Stimulated activated memory B cell treated with anti-CD40 and anti-IgM and Interleukin-4, amounts not matched to agents 10 μg/mL and 1 μg/mL and 100 μg/mL, for 72 hours (primary cell): Measurements from ENCODE around the gene KCNMB4.

Experiments
- ATAC-seq: fragments of 150-1000 bp; cut with Tn5 transposase; 2 replicates; pipeline ENCODE4 v1.10.0; 2021
- H3K27ac Mint-ChIP-seq: one replicate; pipeline ENCODE4 v1.8.0; 2022; ENCODE audit warnings: mild to moderate bottlenecking, mixed read lengths
- H3K27me3 Mint-ChIP-seq: one replicate; pipeline ENCODE4 v1.8.0; 2022; ENCODE audit warnings: mixed read lengths
- H3K36me3 Mint-ChIP-seq: one replicate; pipeline ENCODE4 v1.8.0; 2022; ENCODE audit warnings: mixed read lengths
- H3K4me1 Mint-ChIP-seq: one replicate; pipeline ENCODE4 v1.8.0; 2022; ENCODE audit warnings: mixed read lengths
- H3K4me3 Mint-ChIP-seq: one replicate; pipeline ENCODE4 v1.8.0; 2022; ENCODE audit warnings: mild to moderate bottlenecking, moderate library complexity, mixed read lengths
- H3K9me3 Mint-ChIP-seq: one replicate; pipeline ENCODE4 v1.8.0; 2022; ENCODE audit warnings: mixed read lengths

Gene KCNMB4

GRCh38 chr12:70449074-70449752, 83.1 kb downstream of the KCNMB4 start:
- Mint-ChIP-seq H3K4me1 (no peaks in the 10 kb centered on the region), H3K9me3 (peaks cover 14% of the 10 kb centered on the region), H3K4me3 (no peak overlapping the region), H3K27me3 (no peaks in the 10 kb centered on the region), H3K36me3 (no peaks in the 10 kb centered on the region), H3K27ac (no peak overlapping the region)
- ATAC-seq: no peak

DNA sequence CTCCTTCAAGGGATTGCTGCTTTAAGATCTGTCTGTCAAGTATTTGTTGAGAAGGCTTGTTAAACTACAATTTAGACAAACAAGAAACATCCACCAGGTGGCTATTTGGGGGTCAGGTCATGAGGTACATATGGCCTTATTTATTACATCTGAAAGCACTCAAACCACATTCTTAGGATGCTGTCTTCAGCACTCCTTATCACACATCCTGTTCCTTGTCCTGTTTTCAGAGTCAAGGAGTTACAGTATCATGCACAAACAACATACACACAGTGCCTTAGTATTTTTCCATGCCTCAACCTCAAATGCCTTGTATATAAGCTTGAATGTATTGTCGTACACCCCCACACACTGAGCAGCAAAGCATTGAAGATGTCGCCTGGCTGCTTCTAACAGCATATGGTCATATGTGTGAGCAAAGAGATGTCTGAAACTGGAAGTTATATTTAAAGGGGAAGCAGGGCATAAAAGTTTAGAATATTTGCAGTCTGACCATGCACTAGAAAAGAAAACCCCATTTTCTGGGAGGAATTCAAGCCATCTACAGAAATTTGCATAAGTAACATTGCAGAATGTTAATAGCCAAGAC, 83.8 kb downstream of the KCNMB4 start:
- no peaks in the 10 kb centered on the region for H3K36me3 Mint-ChIP-seq
- no peaks in the 10 kb centered on the region for H3K4me1 Mint-ChIP-seq
- peaks cover 14% of the 10 kb centered on the region for H3K9me3 Mint-ChIP-seq
- H3K27ac Mint-ChIP-seq: no peak overlapping the region
- no peak overlapping the region for H3K4me3 Mint-ChIP-seq
- no peak for ATAC-seq
- no peaks in the 10 kb centered on the region for H3K27me3 Mint-ChIP-seq

GRCh38 chr12:70451528-70451927, 85.4 kb downstream of the KCNMB4 start:
- Mint-ChIP-seq H3K4me3 (no peak overlapping the region), H3K27me3 (no peaks in the 10 kb centered on the region), H3K27ac (no peak overlapping the region), H3K36me3 (no peaks in the 10 kb centered on the region), H3K4me1 (no peaks in the 10 kb centered on the region), H3K9me3 (peaks cover 14% of the 10 kb centered on the region)
- ATAC-seq: no peak

DNA sequence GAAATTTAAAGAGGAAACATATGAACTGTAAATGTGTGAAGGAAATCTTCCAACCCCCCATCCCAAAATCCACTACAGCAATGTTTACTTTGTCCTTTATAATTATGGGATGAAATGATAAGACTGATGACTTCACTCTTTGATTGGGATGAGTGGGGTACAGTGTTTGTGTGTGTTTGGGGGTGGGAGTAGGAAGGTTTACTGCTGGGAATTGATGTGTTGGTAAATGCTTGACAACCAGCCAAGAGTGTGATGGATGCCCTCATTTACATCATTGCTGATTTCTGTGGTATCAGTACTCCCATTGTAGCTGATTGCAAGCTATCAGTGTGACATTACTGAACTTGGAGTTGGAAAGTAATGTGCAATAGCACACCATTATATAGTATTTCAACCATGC, 90.9 kb downstream of the KCNMB4 start:
- H3K36me3 Mint-ChIP-seq: no peaks in the 10 kb centered on the region
- no peak overlapping the region for H3K4me3 Mint-ChIP-seq
- no peak for ATAC-seq
- peaks cover 9% of the 10 kb centered on the region for H3K9me3 Mint-ChIP-seq
- peaks cover 12% of the 10 kb centered on the region for H3K4me1 Mint-ChIP-seq
- no peak overlapping the region for H3K27ac Mint-ChIP-seq
- H3K27me3 Mint-ChIP-seq: no peaks in the 10 kb centered on the region

DNA sequence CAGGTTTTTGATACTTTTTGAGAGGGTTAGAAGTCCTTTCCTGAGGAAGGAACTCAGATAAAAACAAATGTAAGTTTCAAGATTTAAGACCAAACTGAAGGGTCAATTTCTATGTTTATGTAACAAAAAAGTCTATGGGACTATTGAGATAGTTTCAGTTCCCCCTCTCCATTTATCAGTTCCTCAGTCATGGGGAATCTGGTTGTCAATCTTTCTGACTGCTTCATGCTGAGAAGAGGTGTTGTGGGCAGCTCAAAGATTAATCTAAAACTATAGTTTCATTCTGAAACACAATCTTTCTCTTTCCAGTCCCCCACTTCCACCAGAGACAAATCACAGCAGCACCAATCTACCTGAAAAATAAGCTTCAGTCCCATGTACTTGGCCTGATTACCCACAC, 93.7 kb downstream of the KCNMB4 start:
- ATAC-seq: peak; percentile 84
- Mint-ChIP-seq H3K4me3 (no peak overlapping the region), H3K9me3 (peaks cover 18% of the 10 kb centered on the region), H3K27me3 (no peaks in the 10 kb centered on the region), H3K27ac (peak overlapping the region; percentile 2), H3K4me1 (peaks cover 12% of the 10 kb centered on the region), H3K36me3 (no peaks in the 10 kb centered on the region)

GRCh38 chr12:70463997-70464396, 97.9 kb downstream of the KCNMB4 start:
- Mint-ChIP-seq H3K36me3 (no peaks in the 10 kb centered on the region), H3K27me3 (no peaks in the 10 kb centered on the region), H3K4me3 (no peak overlapping the region), H3K27ac (no peak overlapping the region), H3K9me3 (peaks cover 14% of the 10 kb centered on the region), H3K4me1 (peaks cover 26% of the 10 kb centered on the region)
- ATAC-seq: no peak

- Mint-ChIP-seq H3K4me1 (peaks cover 22% of the 10 kb centered on the region), H3K27me3 (no peaks in the 10 kb centered on the region), H3K27ac (no peak overlapping the region), H3K4me3 (no peak overlapping the region), H3K9me3 (peaks cover 9% of the 10 kb centered on the region), H3K36me3 (no peaks in the 10 kb centered on the region)
- ATAC-seq: no peak
Observed at GRCh38 chr12:70466753-70467152, 100.7 kb downstream of the KCNMB4 start.

GRCh38 chr12:70467476-70467875, 101.4 kb downstream of the KCNMB4 start:
- Mint-ChIP-seq H3K4me3 (peak overlapping the region; percentile 86), H3K4me1 (peaks cover 30% of the 10 kb centered on the region), H3K27ac (peak overlapping the region; percentile 94), H3K36me3 (no peaks in the 10 kb centered on the region), H3K27me3 (no peaks in the 10 kb centered on the region), H3K9me3 (peaks cover 9% of the 10 kb centered on the region)
- no peak for ATAC-seq

GRCh38 chr12:70467918-70468733, 102.0 kb downstream of the KCNMB4 start:
- ATAC-seq: peak; percentile 76
- Mint-ChIP-seq H3K36me3 (peaks cover 1% of the 10 kb centered on the region), H3K4me3 (peak overlapping the region; percentile 86), H3K27ac (peak overlapping the region; percentile 94), H3K9me3 (peaks cover 9% of the 10 kb centered on the region), H3K27me3 (no peaks in the 10 kb centered on the region), H3K4me1 (peaks cover 36% of the 10 kb centered on the region)

DNA sequence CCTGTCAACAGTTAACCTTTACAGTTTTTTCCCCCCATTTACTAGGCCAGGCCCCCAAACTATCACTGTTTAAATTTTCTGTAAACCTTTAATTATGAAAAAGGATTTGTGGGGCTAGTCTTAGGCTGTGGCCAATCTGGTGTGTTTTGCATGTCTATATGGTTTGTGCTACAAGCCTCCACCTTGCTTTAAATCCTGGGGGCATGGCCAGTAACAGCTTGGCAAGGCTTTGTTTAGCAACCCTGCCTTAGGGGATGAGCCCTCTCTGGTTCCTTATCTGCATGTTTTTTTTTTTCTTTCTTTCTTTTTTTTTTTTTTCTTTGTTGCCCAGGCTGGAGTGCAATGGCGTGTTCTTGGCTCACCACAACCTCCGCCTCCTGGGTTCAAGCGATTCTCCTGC, 102.7 kb downstream of the KCNMB4 start:
- peaks cover 5% of the 10 kb centered on the region for H3K36me3 Mint-ChIP-seq
- ATAC-seq: peak; percentile 51
- peaks cover 42% of the 10 kb centered on the region for H3K4me1 Mint-ChIP-seq
- H3K27ac Mint-ChIP-seq: peak overlapping the region; percentile 94
- peak overlapping the region; percentile 86 for H3K4me3 Mint-ChIP-seq
- no peaks in the 10 kb centered on the region for H3K27me3 Mint-ChIP-seq
- H3K9me3 Mint-ChIP-seq: peaks cover 8% of the 10 kb centered on the region

DNA sequence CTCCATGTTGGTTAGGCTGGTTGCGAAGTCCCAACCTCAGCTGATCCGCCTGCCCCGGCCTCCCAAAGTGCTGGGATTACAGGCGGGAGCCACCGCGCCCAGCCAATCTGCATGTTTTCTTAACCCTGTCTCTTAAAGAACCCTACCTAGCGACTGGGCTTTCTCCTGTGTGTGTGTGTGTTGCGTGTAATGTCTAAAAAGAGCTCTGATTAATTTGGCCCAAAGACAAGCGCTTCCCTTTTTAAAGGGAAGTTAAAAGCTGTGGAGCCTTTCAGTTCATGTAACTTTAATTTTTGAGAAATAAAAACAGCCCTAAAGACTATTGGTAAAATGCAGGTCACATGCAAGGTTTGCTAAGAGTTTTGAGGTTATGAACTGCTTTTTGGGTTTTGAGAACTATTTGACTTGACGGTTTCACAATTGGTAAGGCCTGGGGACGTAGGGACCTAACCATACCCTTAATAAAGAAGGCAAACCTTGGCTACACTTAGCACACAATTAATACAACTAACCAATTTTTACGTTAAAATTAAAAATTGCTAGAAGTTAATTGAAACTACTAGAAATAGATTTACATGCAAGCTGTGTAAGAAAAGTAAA, 103.2 kb downstream of the KCNMB4 start:
- ATAC-seq: peak; percentile 82
- H3K4me1 Mint-ChIP-seq: peaks cover 42% of the 10 kb centered on the region
- peak overlapping the region; percentile 94 for H3K27ac Mint-ChIP-seq
- H3K9me3 Mint-ChIP-seq: peaks cover 4% of the 10 kb centered on the region
- H3K27me3 Mint-ChIP-seq: no peaks in the 10 kb centered on the region
- H3K4me3 Mint-ChIP-seq: peak overlapping the region; percentile 86
- peaks cover 5% of the 10 kb centered on the region for H3K36me3 Mint-ChIP-seq

GRCh38 chr12:70482764-70483163, 116.7 kb downstream of the KCNMB4 start:
- Mint-ChIP-seq H3K27ac (peak overlapping the region; percentile 26), H3K9me3 (no peaks in the 10 kb centered on the region)

More at GRCh38 chr12:70482764-70483163, 116.7 kb downstream of the KCNMB4 start:
- Mint-ChIP-seq H3K27me3 (no peaks in the 10 kb centered on the region), H3K4me3 (no peak overlapping the region), H3K36me3 (peaks cover 16% of the 10 kb centered on the region), H3K4me1 (peaks cover 83% of the 10 kb centered on the region)
- peak; percentile 72 for ATAC-seq
